ENCODE results near the gene AFP. TPM values are rescaled to one million over a fixed set of nuclear protein-coding genes. Genes with fewer than 3 reads are reported as not detected.

AFP gene
- total and polyA plus RNA-seq, 2 of the 13 experiments (the other 11 are each of a cell fraction or from before 2014, with no cell fraction given): 9,434 to 13,105 TPM

- no peak for TF ChIP-seq ZNF792 (CRISPR knock-in tag; IDR thresholded peaks at IDR 0.05)
- TF ChIP-seq MBD4 (IDR thresholded peaks at IDR 0.05; ENCODE audit: borderline replicate concordance, low read length): peak; percentile 97
- no peak for TF ChIP-seq NONO (IDR thresholded peaks at IDR 0.05)
- TF ChIP-seq NONO (CRISPR knock-in tag; conservative IDR thresholded peaks at IDR 0.05): peak; percentile 32; the same call in 1 of the 2 replicates
- TF ChIP-seq CCDC6 (CRISPR knock-in tag; IDR thresholded peaks at IDR 0.05): peak; percentile 61; the same call in 1 of the 2 replicates
Observed at GRCh38 chr4:73421708-73422457, 14.1 kb upstream of the AFP start (continued).

- Histone ChIP-seq H3K27me3 (ENCODE audit: control insufficient read depth in 1 of 2, insufficient read depth in 2 of 2, low read length in 2 of 2) (no peaks in the 10 kb centered on the region), H3K9ac (ENCODE audit: insufficient read depth, low read depth, low read length) (no peak overlapping the region), H3K9me3 (ENCODE audit: low read length) (no peaks in the 10 kb centered on the region), H3K4me3 (replicated peaks in 1 of 3; ENCODE audit: insufficient read depth in 1 of 3, low read depth in 2 of 3, low read length in 3 of 3) (no peak overlapping the region), H3K27ac (ENCODE audit: extremely low read length, insufficient read depth, low read length) (no peak overlapping the region), H3K4me2 (ENCODE audit: low read depth, low read length) (no peak overlapping the region), H3K79me2 (ENCODE audit: insufficient read depth, low read length) (peaks cover 3% of the 10 kb centered on the region), H3K4me1 (ENCODE audit: insufficient read depth, low read length) (peaks cover 29% of the 10 kb centered on the region), H3K36me3 (replicated peaks in 1 of 2; ENCODE audit: control insufficient read depth in 1 of 2, insufficient read depth in 2 of 2, low read length in 2 of 2) (peaks cover 7 to 28% of the 10 kb centered on the region in 2 experiments; a peak in 4 of 5 replicates), H2AFZ (ENCODE audit: low read length) (no peak overlapping the region), H4K20me1 (ENCODE audit: insufficient read depth, low read length) (no peaks in the 10 kb centered on the region; the same call in 1 of the 2 replicates)
- BruUV-seq (replicated peaks): no TSS peak
- POLR2A ChIA-PET: interaction anchor here (1.2 to 7.8 kb wide), 4 partner anchors 9 to 81 kb away, joined by 4 to 85 read pairs (median 6); no protein-coding TSS in a partner anchor
- intact Hi-C loops (cut with micrococcal nuclease; ENCODE audit: unreplicated experiment) (no loop called here), in situ Hi-C loops (cut with HindIII; ENCODE audit: extremely low pct_ligation_motif_present, low pct_unique_long_range_greater_than_20kb) (no loop called here)
- CTCF ChIA-PET (ENCODE audit: low intra/inter-chr PET ratio, low total read pairs): interaction anchor here (1.1 kb wide), 1 partner anchor 24 kb away, joined by 3 read pairs; no protein-coding TSS in a partner anchor
- ATAC-seq: no peak
- TF ChIP-seq POLR2G (IDR thresholded peaks at IDR 0.05; ENCODE audit: low read depth, low read length) (peak; percentile 59; the same call in 1 of the 2 replicates), PAF1 (CRISPR knock-in tag; IDR thresholded peaks at IDR 0.05) (peak; percentile 54), SMC3 (IDR thresholded peaks at IDR 0.05; ENCODE audit: low read length) (no peak), ZBED4 (CRISPR knock-in tag; IDR thresholded peaks at IDR 0.05; ENCODE audit: borderline replicate concordance) (0 out of 2 replicates have a peak, but pooled peaks have one; percentile 16), SP5 (CRISPR knock-in tag; IDR thresholded peaks at IDR 0.05; ENCODE audit: borderline replicate concordance, low read depth) (0 out of 2 replicates have a peak, but pooled peaks have one; percentile 0)
- WGBS (ENCODE audit: low lambda C conversion rate): 73% methylated on average over 4 of the region's 4 CpGs
- no peak for FAIRE-seq
- no peak for DNase-seq (ENCODE audit: low spot score)
Observed at GRCh38 chr4:73422458-73422752, 13.6 kb upstream of the AFP start.
